ENCODE measurements around the gene CDR2.
A peak's percentile ranks its signal among the peaks of the same experiment; 100 is the strongest.
"Not testable (repeated sequence)": the region's sequence is repeated elsewhere in the genome, so short reads cannot be mapped to it uniquely, and the experiment has no call there.

CDR2 gene

DNA sequence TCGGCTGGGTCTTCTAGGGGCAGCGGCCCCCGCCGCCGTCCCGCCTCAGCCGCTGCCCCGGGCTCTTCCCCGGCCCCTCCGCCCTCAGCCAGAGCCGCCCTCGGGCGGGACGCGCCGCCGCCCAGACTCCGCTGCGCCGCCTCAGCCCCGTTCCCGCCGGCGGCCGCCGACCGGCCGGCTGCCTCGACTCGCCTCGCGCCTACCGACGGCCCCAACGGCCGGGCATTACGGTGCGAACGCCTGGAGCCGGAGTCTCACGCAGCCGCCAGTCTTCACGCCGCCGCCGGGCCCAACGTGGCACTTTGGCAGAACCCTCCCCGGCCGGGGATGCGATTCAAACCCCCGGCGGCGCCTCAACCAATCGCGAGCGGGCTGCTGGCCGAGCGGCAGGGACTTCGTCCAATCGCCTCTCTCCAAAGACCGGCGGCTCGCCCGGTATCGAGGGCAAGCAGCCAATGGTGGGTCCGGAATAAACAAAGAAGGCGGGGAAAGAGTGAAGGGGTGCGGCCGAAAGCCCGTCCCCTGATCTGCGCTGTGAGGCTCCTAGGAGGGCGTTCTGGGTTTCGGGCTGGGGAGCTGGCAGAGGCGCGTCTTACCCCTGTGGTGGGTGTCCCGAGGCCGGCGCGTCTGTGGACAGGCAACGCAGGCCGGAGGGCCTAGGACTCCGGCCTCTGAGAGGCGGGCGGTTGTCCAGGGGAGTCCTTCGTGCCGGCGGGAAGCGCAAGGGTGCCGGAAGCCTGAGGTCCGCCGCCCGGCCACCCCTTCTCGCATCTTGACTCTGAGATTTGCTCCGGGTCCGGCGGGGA is at the start of gene CDR2:
Gene CDR2, minus strand, starts transcription at position 309 of the 806 bp plus-strand sequence. CDS start 310 bp downstream, outside the sequence.
- Histone ChIP-seq H3K4me1 (peaks cover 36 to 55% (median 45%) of the 10 kb centered on the region in 10 experiments), H4K20me1 (peaks cover 0 to 42% (median 0%) of the 10 kb centered on the region in 11 experiments; a peak in 6 of 22 replicates), H3K36me3 (peaks cover 0 to 20% (median 0%) of the 10 kb centered on the region in 11 experiments; a peak in 3 of 22 replicates), H3K9me3 (replicated peaks in 1 of 11) (no peaks in the 10 kb centered on the region), H3K27ac (peak within 1 kb of the TSS in 10 of 11 experiments; percentile 37 to 84 (median 76); a peak in 20 of 22 replicates), H3K4me3 (peak within 1 kb of the TSS; percentile 64 to 90 (median 83)), H3K27me3 (peaks cover 0 to 9% (median 0%) of the 10 kb centered on the region in 11 experiments; a peak in 4 of 22 replicates), H3K9ac (peak within 1 kb of the TSS; percentile 78 to 92 (median 81)), H3K4me2 (peak within 1 kb of the TSS; percentile 86 to 99 (median 94))
- TF ChIP-seq Cebpa-rat (IDR thresholded peaks at IDR 0.05): no peak

DNA sequence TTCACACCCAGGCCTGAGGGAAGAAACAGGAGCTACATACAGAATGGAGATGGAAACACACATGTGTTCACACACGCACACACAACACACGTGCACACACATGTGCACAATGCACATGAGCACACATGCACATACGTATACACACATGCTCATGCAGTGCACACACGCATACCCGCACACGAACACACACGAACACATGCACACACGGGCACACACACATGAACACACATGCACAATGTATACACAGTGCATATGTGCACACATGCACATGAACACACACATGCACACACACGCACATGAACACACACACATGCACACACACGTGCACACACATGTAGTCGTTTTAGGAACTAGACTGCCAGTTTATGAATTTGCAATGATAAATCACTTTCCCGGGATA is 49.3 kb upstream of the CDR2 start:
- H3K9me3 ChIP-seq (replicated peaks in 1 of 11): no peaks in the 10 kb centered on the region
- no peak overlapping the region for H3K4me3 ChIP-seq
- H3K9ac ChIP-seq: no peak overlapping the region
- no peaks in the 10 kb centered on the region for H3K27me3 ChIP-seq
- H3K4me1 ChIP-seq: no peaks in the 10 kb centered on the region
- H3K27ac ChIP-seq: no peak overlapping the region
- H4K20me1 ChIP-seq: peaks cover 0 to 12% (median 0%) of the 10 kb centered on the region in 11 experiments; a peak in 2 of 22 replicates
- TF ChIP-seq Cebpa-rat (IDR thresholded peaks at IDR 0.05): no peak
- H3K4me2 ChIP-seq: no peak overlapping the region
- peaks cover 62 to 99% (median 83%) of the 10 kb centered on the region in 11 experiments for H3K36me3 ChIP-seq

DNA sequence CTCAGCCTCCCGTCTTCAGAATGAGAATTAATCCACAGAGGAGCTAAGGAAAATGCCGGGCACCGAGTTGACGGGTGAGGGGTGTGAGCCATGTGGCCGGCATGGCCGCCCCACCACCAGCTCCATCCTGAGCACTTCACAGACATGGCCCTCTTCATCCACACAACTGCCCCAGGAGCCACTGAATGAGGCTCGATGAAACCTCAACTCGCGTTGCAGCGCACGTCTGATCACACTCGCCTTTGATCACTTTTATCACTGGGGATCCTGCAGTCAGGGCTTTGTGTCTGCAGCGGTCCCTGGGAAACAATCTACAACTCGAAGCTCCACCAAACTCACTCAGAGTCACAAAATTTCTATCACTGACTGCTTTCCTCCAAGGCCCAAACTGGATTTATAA is 46.7 kb upstream of the CDR2 start:
- Histone ChIP-seq H3K4me2 (no peak overlapping the region), H3K4me3 (no peak overlapping the region), H3K9me3 (replicated peaks in 1 of 11) (no peaks in the 10 kb centered on the region), H3K9ac (no peak overlapping the region), H3K27me3 (no peaks in the 10 kb centered on the region), H3K27ac (no peak overlapping the region), H3K36me3 (peaks cover 45 to 77% (median 64%) of the 10 kb centered on the region in 11 experiments), H4K20me1 (peaks cover 0 to 12% (median 0%) of the 10 kb centered on the region in 11 experiments; a peak in 2 of 22 replicates), H3K4me1 (no peaks in the 10 kb centered on the region)
- TF ChIP-seq Cebpa-rat (IDR thresholded peaks at IDR 0.05): no peak

DNA sequence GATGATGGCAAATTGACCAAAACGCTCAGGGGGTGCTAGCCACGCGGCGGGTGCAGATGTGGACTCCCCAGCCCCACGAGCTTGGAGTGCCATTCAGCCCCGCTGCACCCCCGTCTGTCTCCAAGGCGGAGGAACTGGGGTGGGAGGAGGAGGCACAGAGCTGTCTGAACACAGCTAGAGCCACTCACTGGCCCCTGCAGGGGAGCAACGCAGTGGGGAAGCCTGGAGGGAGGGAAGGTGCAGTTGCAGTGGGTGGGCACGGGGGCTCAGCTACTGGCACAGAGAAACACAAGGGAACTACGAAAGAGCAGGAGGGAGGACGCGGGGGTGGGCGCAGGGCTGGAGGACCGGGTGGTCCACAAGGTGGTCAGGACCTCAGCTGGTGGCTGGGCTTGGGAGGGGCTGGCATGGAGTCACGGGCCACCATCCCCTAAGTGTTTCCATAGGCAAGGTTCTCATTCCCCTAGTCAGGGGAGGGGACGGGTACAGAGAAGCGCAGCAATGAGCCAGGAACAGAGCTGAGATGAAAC is 46.3 kb upstream of the CDR2 start:
- Histone ChIP-seq H3K9me3 (replicated peaks in 1 of 11) (no peaks in the 10 kb centered on the region), H3K4me1 (no peaks in the 10 kb centered on the region), H3K36me3 (peaks cover 41 to 72% (median 60%) of the 10 kb centered on the region in 11 experiments), H3K4me2 (no peak overlapping the region), H3K4me3 (no peak overlapping the region), H4K20me1 (peaks cover 0 to 8% (median 0%) of the 10 kb centered on the region in 11 experiments; a peak in 2 of 22 replicates), H3K27me3 (no peaks in the 10 kb centered on the region), H3K9ac (no peak overlapping the region), H3K27ac (no peak overlapping the region)
- TF ChIP-seq Cebpa-rat (IDR thresholded peaks at IDR 0.05): no peak

DNA sequence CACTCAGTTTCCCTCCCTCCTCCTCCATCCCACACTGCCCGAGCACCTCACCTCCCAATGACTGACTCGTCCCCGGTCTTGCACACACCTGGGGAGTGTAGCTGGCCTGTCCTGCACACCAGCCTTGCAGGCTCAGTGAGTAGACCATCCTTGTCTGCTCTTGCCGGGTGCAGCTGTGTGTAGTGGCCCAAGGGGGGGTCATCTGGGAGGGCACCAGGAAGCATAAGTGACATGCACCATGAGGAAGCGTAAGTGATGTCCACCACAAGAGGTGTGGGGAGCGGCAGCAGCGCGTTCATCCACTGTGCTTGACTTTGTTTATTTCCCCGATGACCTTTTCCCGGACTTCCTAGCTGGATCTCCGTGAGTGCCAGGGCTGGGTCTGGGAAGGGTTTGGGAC is 45.5 kb upstream of the CDR2 start:
- Histone ChIP-seq H3K4me1 (no peaks in the 10 kb centered on the region), H3K4me3 (no peak overlapping the region), H3K27ac (no peak overlapping the region), H3K4me2 (no peak overlapping the region), H3K9ac (no peak overlapping the region), H3K27me3 (no peaks in the 10 kb centered on the region), H3K36me3 (peaks cover 34 to 65% (median 52%) of the 10 kb centered on the region in 11 experiments), H4K20me1 (peaks cover 0 to under 1% (median 0%) of the 10 kb centered on the region in 11 experiments; a peak in 2 of 22 replicates), H3K9me3 (replicated peaks in 1 of 11) (no peaks in the 10 kb centered on the region)
- TF ChIP-seq Cebpa-rat (IDR thresholded peaks at IDR 0.05): no peak

DNA sequence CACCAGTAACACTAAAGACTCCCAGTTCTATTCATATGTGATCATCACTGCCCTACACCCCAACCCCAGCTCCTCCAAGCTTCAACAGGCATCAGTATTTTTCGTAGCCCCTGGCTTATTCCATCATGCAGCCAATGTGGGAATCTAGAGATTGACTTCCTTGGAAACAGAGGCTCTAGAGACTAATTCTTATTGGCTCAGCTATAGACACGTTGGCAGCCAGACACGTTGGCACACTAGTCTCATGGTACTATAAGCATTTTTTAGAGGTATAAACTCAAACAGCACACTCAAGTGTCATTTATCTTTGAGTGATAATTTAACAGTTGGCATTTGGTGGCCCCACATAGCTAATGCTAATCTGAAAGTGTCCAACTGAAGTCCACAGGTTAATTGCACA is 44.4 kb upstream of the CDR2 start:
- Histone ChIP-seq H4K20me1 (no peaks in the 10 kb centered on the region; a peak in 1 of 22 replicates), H3K9ac (no peak overlapping the region), H3K4me1 (no peaks in the 10 kb centered on the region), H3K36me3 (peaks cover 23 to 54% (median 41%) of the 10 kb centered on the region in 11 experiments), H3K4me2 (no peak overlapping the region), H3K27me3 (no peaks in the 10 kb centered on the region), H3K4me3 (no peak overlapping the region), H3K9me3 (replicated peaks in 1 of 11) (no peaks in the 10 kb centered on the region), H3K27ac (no peak overlapping the region)
- TF ChIP-seq Cebpa-rat (IDR thresholded peaks at IDR 0.05): no peak

DNA sequence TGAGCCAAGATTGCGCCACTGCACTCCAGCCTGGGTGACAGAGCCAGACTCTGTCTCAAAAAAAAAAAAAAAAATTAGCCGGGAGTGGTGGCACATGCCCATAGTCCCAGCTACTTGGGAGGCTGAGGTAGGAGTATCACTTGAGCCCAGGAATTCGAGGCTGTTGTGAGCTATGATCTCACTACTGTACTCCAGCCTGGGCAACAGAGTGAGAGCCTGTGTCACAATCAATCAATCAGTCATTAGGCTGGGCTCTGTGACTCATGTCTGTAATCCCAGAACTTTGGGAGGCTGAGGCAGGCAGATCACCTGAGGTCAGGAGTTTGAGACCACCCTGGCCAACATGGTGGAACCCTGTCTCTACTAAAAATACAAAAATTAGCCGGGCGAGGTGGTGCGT is 43.4 kb upstream of the CDR2 start:
- not testable (repeated sequence) for H3K4me1 ChIP-seq, H3K9ac ChIP-seq
- peaks cover 19 to 47% (median 35%) of the 10 kb centered on the region in 11 experiments; a peak in 21 of 22 replicates for H3K36me3 ChIP-seq

DNA sequence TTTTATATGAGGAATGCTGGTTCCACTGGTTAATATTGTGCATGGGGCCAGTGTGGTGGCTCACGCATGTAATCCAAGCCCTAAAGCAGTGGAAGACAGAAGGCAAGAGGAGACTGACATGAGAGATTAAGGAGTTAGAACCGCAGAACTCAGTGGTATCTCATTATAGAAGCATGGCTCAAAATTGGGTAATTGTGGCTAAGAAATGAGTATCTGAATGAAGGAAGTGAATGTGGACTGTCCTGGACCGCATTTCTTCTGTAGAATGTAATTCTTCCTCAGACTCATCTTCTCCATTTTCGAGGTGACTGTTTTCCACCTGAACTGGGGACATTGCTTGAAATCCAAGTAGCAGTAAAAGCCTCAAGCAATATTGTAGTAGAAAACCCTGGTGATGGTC is 42.6 kb upstream of the CDR2 start:
- H3K27ac ChIP-seq: no peak overlapping the region
- H3K9me3 ChIP-seq (replicated peaks in 1 of 11): no peaks in the 10 kb centered on the region
- no peaks in the 10 kb centered on the region; a peak in 1 of 22 replicates for H4K20me1 ChIP-seq
- no peak overlapping the region for H3K9ac ChIP-seq
- H3K36me3 ChIP-seq: peaks cover 19 to 41% (median 32%) of the 10 kb centered on the region in 11 experiments; a peak in 21 of 22 replicates
- H3K4me3 ChIP-seq: no peak overlapping the region
- H3K4me2 ChIP-seq: no peak overlapping the region
- H3K27me3 ChIP-seq: no peaks in the 10 kb centered on the region
- H3K4me1 ChIP-seq: no peaks in the 10 kb centered on the region
- no peak for TF ChIP-seq Cebpa-rat (IDR thresholded peaks at IDR 0.05)

More for the DNA sequence above, 43.4 kb upstream of the CDR2 start:
- H3K27me3 ChIP-seq; H4K20me1 ChIP-seq; H3K4me3 ChIP-seq; H3K4me2 ChIP-seq; H3K27ac ChIP-seq; H3K9me3 ChIP-seq (replicated peaks in 1 of 11): not testable (repeated sequence)

DNA sequence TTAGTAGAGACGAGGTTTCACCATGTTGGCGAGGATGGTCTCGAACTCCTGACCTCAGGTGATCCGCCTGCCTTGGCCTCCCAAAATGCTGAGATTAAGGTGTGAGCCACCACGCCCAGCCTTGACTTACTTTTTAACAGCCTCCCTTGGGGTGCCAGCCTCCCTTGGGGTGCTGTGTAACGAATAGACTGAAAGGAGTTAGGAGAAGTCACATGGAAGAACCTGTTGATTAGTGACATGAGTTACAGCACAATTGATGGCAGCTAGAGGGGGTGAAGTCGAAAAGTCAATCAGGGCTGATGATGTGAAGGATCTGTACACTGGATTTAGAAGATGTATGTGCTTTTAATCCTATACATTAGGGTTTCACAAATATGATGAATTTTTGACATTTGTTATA is 39.4 kb upstream of the CDR2 start:
- Histone ChIP-seq H3K27ac (no peak overlapping the region), H3K9ac (no peak overlapping the region), H3K4me1 (no peaks in the 10 kb centered on the region), H3K36me3 (peaks cover 0 to 9% (median 5%) of the 10 kb centered on the region in 11 experiments; a peak in 7 of 22 replicates), H4K20me1 (no peaks in the 10 kb centered on the region; a peak in 1 of 22 replicates), H3K27me3 (no peaks in the 10 kb centered on the region), H3K9me3 (replicated peaks in 1 of 11) (no peaks in the 10 kb centered on the region), H3K4me3 (no peak overlapping the region), H3K4me2 (no peak overlapping the region)
- TF ChIP-seq Cebpa-rat (IDR thresholded peaks at IDR 0.05): no peak
